ENCODE results near the gene VIL1.

Gene VIL1

GRCh38 chr2:218418717-218419458 lies at the start of gene VIL1:
VIL1 (plus strand) TSS chr2:218419123; CDS start chr2:218423779, 4,656 bp downstream.
- no peak for DNase-seq (ENCODE audit: low read depth in 3 of 3)

GRCh38 chr2:218369330-218369729 lies 49.6 kb upstream of the VIL1 start:
- no peak for DNase-seq (ENCODE audit: low read depth in 3 of 3)

GRCh38 chr2:218370410-218371063 lies 48.4 kb upstream of the VIL1 start:
- DNase-seq (ENCODE audit: low read depth in 3 of 3), result no peak

GRCh38 chr2:218371983-218372350 lies 47.0 kb upstream of the VIL1 start:
- no peak for DNase-seq (ENCODE audit: low read depth in 3 of 3)

GRCh38 chr2:218374795-218375194 lies 44.1 kb upstream of the VIL1 start:
- DNase-seq (ENCODE audit: low read depth in 3 of 3), result no peak

GRCh38 chr2:218375212-218375611 lies 43.7 kb upstream of the VIL1 start:
- no peak for DNase-seq (ENCODE audit: low read depth in 3 of 3)

GRCh38 chr2:218378053-218378452 lies 40.9 kb upstream of the VIL1 start:
- DNase-seq (ENCODE audit: low read depth in 3 of 3), result no peak

GRCh38 chr2:218381916-218382366 lies 37.0 kb upstream of the VIL1 start, which contains the start of gene SLC11A1:
SLC11A1 (plus strand) TSS chr2:218382273; CDS start chr2:218382369, 96 bp downstream.
- DNase-seq (ENCODE audit: low read depth in 3 of 3), result no peak

GRCh38 chr2:218382785-218383184 lies 36.1 kb upstream of the VIL1 start:
- no peak for DNase-seq (ENCODE audit: low read depth in 3 of 3)

- no peak for DNase-seq (ENCODE audit: low read depth in 3 of 3)
Measured at GRCh38 chr2:218383892-218384519, 34.9 kb upstream of the VIL1 start.

GRCh38 chr2:218384975-218385374 lies 33.9 kb upstream of the VIL1 start:
- no peak for DNase-seq (ENCODE audit: low read depth in 3 of 3)

GRCh38 chr2:218386505-218387368 lies 32.2 kb upstream of the VIL1 start:
- no peak for DNase-seq (ENCODE audit: low read depth in 3 of 3)

- DNase-seq (ENCODE audit: low read depth in 3 of 3), result no peak
Measured at GRCh38 chr2:218387369-218388194, 31.3 kb upstream of the VIL1 start.

GRCh38 chr2:218389333-218390150 lies 29.4 kb upstream of the VIL1 start:
- no peak for DNase-seq (ENCODE audit: low read depth in 3 of 3)

- DNase-seq (ENCODE audit: low read depth in 3 of 3), result no peak
Measured at GRCh38 chr2:218391202-218391601, 27.7 kb upstream of the VIL1 start.

GRCh38 chr2:218392459-218392858 lies 26.5 kb upstream of the VIL1 start:
- no peak for DNase-seq (ENCODE audit: low read depth in 3 of 3)

GRCh38 chr2:218392891-218393462 lies 25.9 kb upstream of the VIL1 start:
- no peak for DNase-seq (ENCODE audit: low read depth in 3 of 3)

GRCh38 chr2:218393750-218394290 lies 25.1 kb upstream of the VIL1 start:
- DNase-seq (ENCODE audit: low read depth in 3 of 3), result no peak

GRCh38 chr2:218394298-218395089 lies 24.4 kb upstream of the VIL1 start:
- no peak for DNase-seq (ENCODE audit: low read depth in 3 of 3)
